ENCODE data around the gene CTR9.

GRCh38 chr11:10725907-10726253 lies 25.2 kb upstream of the CTR9 start:
- TF ChIP-seq POLR2A (IDR thresholded peaks at IDR 0.05) (no peak), CTCF (IDR thresholded peaks at IDR 0.05) (no peak)

Measured in tibial nerve (tissue), 3 donors.